ENCODE data around the gene OR4C5. TPM values are rescaled to one million over a fixed set of nuclear protein-coding genes. Genes with fewer than 3 reads are reported as not detected.

OR4C5 gene
- total and polyA plus RNA-seq, 5 experiments from 2014 or later, result not detected

Other genes with a start within 250 kb of the OR4C5 start
- not detected for gene OR4B1, start 149.7 kb downstream of the OR4C5 start, total RNA-seq
- not detected for gene OR4B1, start 149.7 kb downstream of the OR4C5 start, polyA plus RNA-seq
- gene OR4X2, start 121.4 kb downstream of the OR4C5 start, total RNA-seq, result not detected
- not detected for gene OR4X2, start 121.4 kb downstream of the OR4C5 start, polyA plus RNA-seq
- gene OR4X1, start 102.6 kb downstream of the OR4C5 start, total RNA-seq, result not detected
- not detected for gene OR4X1, start 102.6 kb downstream of the OR4C5 start, polyA plus RNA-seq
- gene OR4S1, start 60.2 kb downstream of the OR4C5 start, total RNA-seq, result not detected
- not detected for gene OR4S1, start 60.2 kb downstream of the OR4C5 start, polyA plus RNA-seq
- not detected for gene OR4C3, start 41.5 kb downstream of the OR4C5 start, total RNA-seq
- not detected for gene OR4C3, start 41.5 kb downstream of the OR4C5 start, polyA plus RNA-seq
- not detected for gene OR4A47, start 122.3 kb upstream of the OR4C5 start, total RNA-seq
- gene OR4A47, start 122.3 kb upstream of the OR4C5 start, polyA plus RNA-seq, result not detected

Measured in naive thymus-derived CD8-positive, alpha-beta T cell (primary cell).